Upper lobe of left lung (tissue), 6 donors: ENCODE results near the gene SMC4. TPM values are rescaled to one million over a fixed set of nuclear protein-coding genes. Genes with fewer than 3 reads are reported as not detected.

Experiments
- ATAC-seq, 2 donors: fragments of 200-7000 bp; cut with Tn5 transposase; one replicate each; pipeline ENCODE4 v1.9.1; 2022; ENCODE audit warnings: mild to moderate bottlenecking in 2 of 2, moderate library complexity in 2 of 2; ENCODE audit not compliant: low FRiP score in 2 of 2
- DNase-seq, 2 donors: peaks; one replicate each; pipeline ENCODE4 v3.0.0-alpha.2; 2019 to 2020
- H3K27ac ChIP-seq, 4 donors: fragments of 200-600 bp; sonication (generic); one replicate each; pipeline ENCODE4 v1.5.1; 2016 to 2019
- H3K27me3 ChIP-seq, 4 donors: fragments of 200-600 bp; sonication (generic); one replicate each; pipeline ENCODE4 v1.5.1; 2017 to 2019
- H3K36me3 ChIP-seq, 4 donors: fragments of 200-600 bp; sonication (generic); one replicate each; pipeline ENCODE4 v1.5.1; 2016 to 2019
- H3K4me1 ChIP-seq, 4 donors: fragments of 200-600 bp; sonication (generic); one replicate each; pipeline ENCODE4 v1.5.1; 2018 to 2019
- H3K4me3 ChIP-seq, 4 donors: fragments of 200-600 bp; sonication (generic); one replicate each; pipeline ENCODE4 v1.5.1; 2017 to 2019; ENCODE audit warnings: mild to moderate bottlenecking in 2 of 4, moderate library complexity in 1 of 4
- H3K9me3 ChIP-seq, 4 donors: fragments of 200-600 bp; sonication (generic); one replicate each; pipeline ENCODE4 v1.5.1; 2018 to 2019
- EP300 ChIP-seq, 4 donors: sonication (generic); formaldehyde crosslinking; IDR thresholded peaks; one replicate each; pipeline ENCODE4 v1.5.1; 2017; ENCODE audit warnings: antibody characterized with exemption in 4 of 4, control low read depth in 2 of 4
- POLR2A ChIP-seq, 4 donors: fragments of 450-650 bp; IDR thresholded peaks; one replicate each; pipeline ENCODE4 v1.5.1; 2016 to 2017; ENCODE audit warnings: antibody characterized with exemption in 4 of 4, mild to moderate bottlenecking in 2 of 4
- POLR2AphosphoS5 ChIP-seq, 2 donors: sonication (generic); formaldehyde crosslinking; IDR thresholded peaks; one replicate each; pipeline ENCODE4 v1.5.1; 2017; ENCODE audit warnings: antibody characterized with exemption in 2 of 2
- WGBS, 2 donors: methylation state at CpG; one replicate each; pipeline ENCODE4 v1.1.5; 2017 to 2018; 5-methylcytosine and 5-hydroxymethylcytosine counted together
- total RNA-seq, 6 donors: library from RNA; depleted of rRNA in 4 of 6; stranded (reverse); fragments of >200 nt in 4 of 6; gene quantifications; one replicate each; pipeline versions ENCODE4 v1.1.0 to v1.2.1, GENCODE V29; 2016 to 2021
- TF ChIP-seq, protein P1 (sequence below), 6 experiments: fragments of 450-650 bp in 4 of 6; fragments of 200-600 bp in 2 of 6; sonication (generic) in 2 of 6; IDR thresholded peaks; one replicate each; pipeline ENCODE4 v1.5.1; 2016 to 2019; ENCODE audit warnings: antibody characterized with exemption in 6 of 6
- donor health status: DM: no; HTN: no; CAD: no; lungs with moderate emphysema.
- donor health status: DM: no; HTN: yes; CAD: no; lungs with severe emphysema.

Gene SMC4
- total RNA-seq, 6 donors from 2014 or later: 35.6 to 107 (median 65.5) TPM

DNA sequence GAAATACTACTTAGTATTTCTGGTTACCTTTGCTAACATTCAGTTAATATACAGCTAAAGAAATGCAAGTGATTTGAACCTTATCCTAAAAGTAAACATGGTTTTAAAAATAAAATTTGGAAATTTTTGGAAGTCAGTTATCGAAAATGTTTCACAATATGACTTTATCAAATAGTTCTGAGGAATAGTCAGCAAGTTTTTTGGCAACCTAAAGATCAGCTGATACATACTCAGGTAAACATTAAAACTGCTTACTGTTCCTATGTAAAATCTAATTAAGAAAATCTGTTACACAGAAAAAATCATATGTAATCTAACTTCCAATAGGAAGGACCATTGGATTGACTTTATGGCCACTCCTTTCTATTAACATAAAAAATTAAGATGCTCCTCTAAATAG lies 24.5 kb upstream of the SMC4 start:
- Histone ChIP-seq H3K36me3 (peaks cover 0 to 15% (median 10%) of the 10 kb centered on the region in 4 donors), H3K27ac (no peak overlapping the region), H3K4me1 (peaks cover 0 to 6% (median 3%) of the 10 kb centered on the region in 4 donors), H3K27me3 (no peaks in the 10 kb centered on the region), H3K4me3 (no peak overlapping the region), H3K9me3 (no peaks in the 10 kb centered on the region)
- no peak for ATAC-seq
- WGBS, 2 donors: 57 to 66% methylated on average over 1 of the region's 1 CpG
- TF ChIP-seq POLR2AphosphoS5 (IDR thresholded peaks at IDR 0.05) (no peak), POLR2A (IDR thresholded peaks at IDR 0.05) (no peak), EP300 (IDR thresholded peaks at IDR 0.05) (no peak)
- TF ChIP-seq, protein P1, sequence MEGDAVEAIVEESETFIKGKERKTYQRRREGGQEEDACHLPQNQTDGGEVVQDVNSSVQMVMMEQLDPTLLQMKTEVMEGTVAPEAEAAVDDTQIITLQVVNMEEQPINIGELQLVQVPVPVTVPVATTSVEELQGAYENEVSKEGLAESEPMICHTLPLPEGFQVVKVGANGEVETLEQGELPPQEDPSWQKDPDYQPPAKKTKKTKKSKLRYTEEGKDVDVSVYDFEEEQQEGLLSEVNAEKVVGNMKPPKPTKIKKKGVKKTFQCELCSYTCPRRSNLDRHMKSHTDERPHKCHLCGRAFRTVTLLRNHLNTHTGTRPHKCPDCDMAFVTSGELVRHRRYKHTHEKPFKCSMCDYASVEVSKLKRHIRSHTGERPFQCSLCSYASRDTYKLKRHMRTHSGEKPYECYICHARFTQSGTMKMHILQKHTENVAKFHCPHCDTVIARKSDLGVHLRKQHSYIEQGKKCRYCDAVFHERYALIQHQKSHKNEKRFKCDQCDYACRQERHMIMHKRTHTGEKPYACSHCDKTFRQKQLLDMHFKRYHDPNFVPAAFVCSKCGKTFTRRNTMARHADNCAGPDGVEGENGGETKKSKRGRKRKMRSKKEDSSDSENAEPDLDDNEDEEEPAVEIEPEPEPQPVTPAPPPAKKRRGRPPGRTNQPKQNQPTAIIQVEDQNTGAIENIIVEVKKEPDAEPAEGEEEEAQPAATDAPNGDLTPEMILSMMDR (IDR thresholded peaks at IDR 0.05): no peak
- DNase-seq: no peak

DNA sequence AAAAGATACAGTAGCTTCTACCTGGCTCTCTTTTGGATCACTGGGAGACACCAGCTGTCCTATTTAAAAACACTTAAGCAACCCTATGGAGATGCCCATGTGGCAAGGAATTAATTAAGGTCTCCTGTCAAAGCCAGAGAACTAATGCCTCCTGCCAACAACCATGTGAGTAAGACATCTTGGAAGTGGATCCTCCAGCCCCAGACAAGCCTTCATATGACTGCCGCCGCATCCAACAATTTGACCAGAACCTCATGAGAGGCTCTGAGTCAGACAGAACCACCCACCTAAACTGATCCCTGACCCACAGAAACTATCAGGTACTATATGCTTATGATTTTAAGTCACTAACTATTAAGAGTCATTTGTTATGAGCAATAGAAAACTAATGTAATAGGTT lies 22.8 kb upstream of the SMC4 start:
- peaks cover 0 to 15% (median 10%) of the 10 kb centered on the region in 4 donors for H3K36me3 ChIP-seq
- no peaks in the 10 kb centered on the region for H3K27me3 ChIP-seq
- 96 to 100% methylated on average over 2 of the region's 2 CpGs for WGBS, 2 donors
- H3K4me3 ChIP-seq: no peak overlapping the region
- H3K4me1 ChIP-seq: no peaks in the 10 kb centered on the region
- TF ChIP-seq POLR2AphosphoS5 (IDR thresholded peaks at IDR 0.05): no peak
- TF ChIP-seq, protein P1 (IDR thresholded peaks at IDR 0.05): no peak
- TF ChIP-seq EP300 (IDR thresholded peaks at IDR 0.05): no peak
- TF ChIP-seq POLR2A (IDR thresholded peaks at IDR 0.05): no peak
- ATAC-seq (no peak), DNase-seq (no peak)
- no peak overlapping the region for H3K27ac ChIP-seq
- no peaks in the 10 kb centered on the region for H3K9me3 ChIP-seq

DNA sequence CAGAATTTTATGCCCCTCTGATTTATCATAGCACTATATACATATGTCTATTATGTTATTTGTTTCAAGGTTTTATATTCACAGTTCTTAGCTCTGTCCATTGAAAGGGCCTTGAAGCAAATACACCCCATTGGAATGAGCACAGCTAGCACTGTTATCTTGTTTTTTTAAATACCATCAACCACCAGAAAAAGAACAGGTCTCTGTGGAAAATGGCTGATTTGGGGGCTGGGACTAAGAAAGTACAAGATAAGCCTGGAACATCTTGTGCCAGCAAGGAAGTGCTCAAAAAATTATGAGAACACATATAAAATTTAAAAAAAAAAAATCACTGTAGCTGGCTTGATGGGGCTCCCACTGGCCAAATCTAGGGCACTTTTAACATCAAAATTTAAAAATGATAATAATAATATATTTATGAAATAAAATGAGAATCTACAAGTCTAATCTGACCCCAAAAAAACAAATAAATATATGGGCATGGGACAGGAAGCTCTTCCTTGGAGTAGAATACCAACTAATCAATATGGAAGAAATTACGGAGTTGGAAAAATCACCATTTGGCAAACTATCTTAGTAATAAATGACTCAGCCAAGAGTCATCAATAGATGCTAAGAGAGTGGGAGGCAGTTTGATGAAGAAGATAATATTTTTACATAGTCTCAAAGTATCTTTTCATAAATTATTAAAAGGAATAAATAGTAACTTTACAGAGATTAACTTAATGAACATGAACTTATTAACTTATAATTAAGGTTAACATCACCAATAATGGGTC lies 20.9 kb upstream of the SMC4 start:
- no peaks in the 10 kb centered on the region for H3K4me1 ChIP-seq

DNA sequence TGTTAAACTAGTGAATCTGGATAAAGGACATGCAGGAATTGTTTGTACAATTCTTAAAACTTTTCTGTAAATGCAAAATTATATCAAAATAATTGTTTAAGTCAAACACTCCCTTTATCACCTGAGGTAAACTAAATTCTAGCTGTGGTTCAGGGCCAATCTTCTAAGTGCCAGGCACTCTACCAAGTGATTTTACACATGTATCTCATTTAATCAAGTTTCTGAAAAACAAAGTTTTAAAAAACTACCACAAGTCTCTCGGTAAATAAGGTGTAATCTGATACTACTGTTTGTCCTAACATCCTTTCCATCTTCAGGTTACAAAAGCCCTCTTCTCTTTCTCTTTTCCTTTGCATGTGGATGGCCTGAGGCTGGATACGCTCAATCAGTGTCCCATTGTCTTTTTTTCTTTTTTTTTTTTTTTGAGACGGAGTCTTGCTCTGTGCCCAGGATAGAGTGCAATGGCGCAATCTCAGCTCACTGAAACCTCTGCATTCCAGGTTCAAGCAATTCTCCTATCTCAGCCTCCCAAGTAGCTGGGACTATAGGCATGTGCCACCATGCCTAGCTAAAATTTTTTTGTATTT lies 19.7 kb upstream of the SMC4 start:
- WGBS, 2 donors: 81 to 90% methylated on average over 4 of the region's 4 CpGs
- DNase-seq: no peak
- TF ChIP-seq, protein P1 (IDR thresholded peaks at IDR 0.05): no peak
- TF ChIP-seq POLR2A (IDR thresholded peaks at IDR 0.05): no peak
- no peak for TF ChIP-seq POLR2AphosphoS5 (IDR thresholded peaks at IDR 0.05)
- no peak for TF ChIP-seq EP300 (IDR thresholded peaks at IDR 0.05)
- Histone ChIP-seq H3K4me1 (no peaks in the 10 kb centered on the region), H3K4me3 (no peak overlapping the region), H3K9me3 (no peaks in the 10 kb centered on the region), H3K27ac (no peak overlapping the region), H3K27me3 (no peaks in the 10 kb centered on the region), H3K36me3 (peaks cover 0 to 9% (median 4%) of the 10 kb centered on the region in 4 donors)
- ATAC-seq: no peak

More for the DNA sequence above, 20.9 kb upstream of the SMC4 start:
- no peaks in the 10 kb centered on the region for H3K9me3 ChIP-seq
- TF ChIP-seq, protein P1 (IDR thresholded peaks at IDR 0.05): no peak
- TF ChIP-seq POLR2AphosphoS5 (IDR thresholded peaks at IDR 0.05) (no peak), POLR2A (IDR thresholded peaks at IDR 0.05) (no peak), EP300 (IDR thresholded peaks at IDR 0.05) (no peak)
- H3K27ac ChIP-seq: no peak overlapping the region
- H3K4me3 ChIP-seq: no peak overlapping the region
- ATAC-seq (no peak), DNase-seq (no peak)
- 97 to 100% methylated on average over 1 of the region's 1 CpG for WGBS, 2 donors
- no peaks in the 10 kb centered on the region for H3K27me3 ChIP-seq
- H3K36me3 ChIP-seq: peaks cover 0 to 15% (median 9%) of the 10 kb centered on the region in 4 donors
